ENCODE data around the gene PCSK6. TPM values are rescaled to one million over a fixed set of nuclear protein-coding genes. Genes with fewer than 3 reads are reported as not detected.
"Not testable (repeated sequence)": the region's sequence is repeated elsewhere in the genome, so short reads cannot be mapped to it uniquely, and the experiment has no call there.

Gene PCSK6
- total RNA-seq, 4 donors from 2014 or later: 9.7 to 20.5 (median 13.1) TPM

DNA sequence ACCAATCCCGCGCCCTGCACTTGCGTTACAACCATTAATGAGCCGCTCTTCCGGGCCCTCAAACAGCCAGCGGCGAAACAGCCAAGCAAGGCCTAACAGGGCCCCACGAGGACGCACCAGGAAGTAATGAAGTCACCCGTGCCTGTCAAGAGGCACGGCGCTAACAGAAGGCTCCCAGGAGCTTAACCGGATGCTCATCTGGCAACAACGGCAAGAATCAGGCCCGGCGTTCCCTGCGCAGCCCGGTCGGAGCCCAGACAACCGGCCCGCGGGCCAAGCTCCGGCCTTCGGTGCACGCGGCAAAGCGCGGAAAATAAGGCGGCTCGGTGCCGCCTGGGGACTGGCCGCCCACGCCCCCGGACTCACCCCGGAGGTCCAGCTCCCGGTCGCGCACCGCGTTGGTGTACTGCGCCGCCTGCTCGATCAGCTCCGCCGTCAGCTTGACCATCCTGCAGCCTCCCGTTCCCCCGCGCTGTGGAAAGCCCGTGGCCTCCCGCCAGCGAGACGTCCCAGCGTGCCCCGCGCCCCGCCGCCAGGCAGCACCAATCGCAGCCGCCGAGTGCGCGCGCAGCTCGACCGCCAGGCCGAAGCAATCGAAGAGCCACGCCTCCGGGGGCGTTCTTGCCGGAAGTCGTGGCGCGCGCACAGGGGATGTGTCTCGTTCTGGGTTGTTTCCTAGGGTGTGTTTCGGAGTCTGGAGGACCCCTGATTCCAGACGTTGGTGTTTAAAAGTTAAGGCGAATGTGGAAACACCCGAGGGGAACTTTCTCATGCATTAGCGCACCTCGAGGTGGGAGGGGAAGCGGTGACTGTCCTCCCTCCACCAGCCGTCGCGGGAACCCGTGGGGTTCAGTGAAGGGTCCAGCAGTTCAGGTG, 194.5 kb downstream of the PCSK6 start, which contains the start of gene SNRPA1:
Gene SNRPA1 (minus strand): TSS at position 518 of the 876 bp plus-strand sequence. CDS start 70 bp downstream, at position 448.
- DNase-seq (ENCODE audit: low spot score) (peak; percentile 96), ATAC-seq (ENCODE audit: low FRiP score) (peak; percentile 96)
- TF ChIP-seq CTCF (IDR thresholded peaks at IDR 0.05): no peak

DNA sequence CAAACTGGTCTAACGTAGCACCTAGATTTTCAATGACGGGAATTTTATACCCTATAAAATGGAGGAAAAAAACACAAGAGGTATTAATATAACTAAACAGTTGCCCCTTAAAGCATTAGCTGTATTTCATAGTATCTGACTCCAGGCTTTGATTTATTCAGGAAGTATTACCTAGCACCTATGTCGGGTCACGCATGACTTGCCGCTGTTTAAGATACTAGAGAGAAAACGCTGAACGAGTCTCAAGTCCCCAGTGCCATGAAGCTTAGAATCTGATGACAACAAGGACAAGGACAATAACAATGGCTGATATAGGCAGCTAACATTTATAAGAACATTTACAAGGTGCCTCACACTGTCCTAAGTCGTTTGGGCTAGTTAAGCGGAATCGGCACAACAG, 196.4 kb downstream of the PCSK6 start:
- no peak for TF ChIP-seq CTCF (IDR thresholded peaks at IDR 0.05)
- ATAC-seq (ENCODE audit: low FRiP score): no peak

GRCh38 chr15:101288905-101289513, 200.5 kb downstream of the PCSK6 start:
- no peak for TF ChIP-seq CTCF (IDR thresholded peaks at IDR 0.05)
- no peak for ATAC-seq (ENCODE audit: low FRiP score)
- DNase-seq (ENCODE audit: low spot score): no peak

More for the DNA sequence above, 196.4 kb downstream of the PCSK6 start:
- DNase-seq (ENCODE audit: low spot score): no peak

DNA sequence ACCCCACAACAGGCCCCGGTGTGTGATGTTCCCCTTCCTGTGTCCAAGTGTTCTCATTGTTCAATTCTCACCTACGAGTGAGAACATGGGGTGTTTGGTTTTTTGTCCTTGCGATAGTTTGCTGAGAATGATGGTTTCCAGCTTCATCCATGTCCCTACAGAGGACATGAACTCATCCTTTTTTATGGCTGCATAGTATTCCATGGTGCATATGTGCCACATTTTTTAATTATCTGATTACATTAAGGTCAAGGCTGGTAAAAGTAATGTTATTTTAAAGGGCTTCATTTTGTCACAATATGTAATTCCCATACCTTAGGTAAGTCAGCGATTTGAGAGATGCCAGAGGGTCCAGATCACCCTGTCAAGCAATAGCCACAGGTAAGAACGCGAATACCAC, 202.2 kb downstream of the PCSK6 start:
- DNase-seq (ENCODE audit: low spot score); ATAC-seq (ENCODE audit: low FRiP score): not testable (repeated sequence)

DNA sequence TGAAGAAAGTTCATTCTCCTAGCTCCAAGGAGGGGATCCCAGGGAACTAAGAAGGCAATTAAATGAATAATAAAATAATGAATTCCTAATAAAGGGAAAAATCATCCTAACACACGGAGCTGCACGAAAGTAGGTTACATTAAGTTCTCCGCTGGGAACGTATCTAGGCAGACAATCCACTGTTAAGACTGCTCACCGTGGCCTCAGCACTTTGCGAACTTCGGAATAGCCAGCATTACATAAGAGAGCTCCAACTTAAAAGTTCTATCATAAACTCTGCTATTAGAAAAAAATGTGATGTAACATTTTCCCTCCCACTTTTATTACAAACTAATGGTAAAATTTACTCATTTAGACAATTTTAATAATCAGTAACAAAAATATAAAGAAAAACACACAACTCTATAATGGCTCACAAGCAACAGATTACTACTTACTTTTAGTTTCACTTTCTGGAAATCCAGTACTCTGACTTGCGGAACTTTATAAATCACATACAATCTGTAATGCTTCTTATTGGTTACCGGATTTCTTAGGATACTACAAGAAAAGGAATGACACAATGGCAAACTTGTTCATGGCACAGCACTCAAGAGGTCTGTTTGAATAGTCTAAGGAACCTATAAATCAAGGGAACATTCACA, 202.9 kb downstream of the PCSK6 start:
- ATAC-seq (ENCODE audit: low FRiP score) (no peak), DNase-seq (ENCODE audit: low spot score) (no peak)
- no peak for TF ChIP-seq CTCF (IDR thresholded peaks at IDR 0.05)

DNA sequence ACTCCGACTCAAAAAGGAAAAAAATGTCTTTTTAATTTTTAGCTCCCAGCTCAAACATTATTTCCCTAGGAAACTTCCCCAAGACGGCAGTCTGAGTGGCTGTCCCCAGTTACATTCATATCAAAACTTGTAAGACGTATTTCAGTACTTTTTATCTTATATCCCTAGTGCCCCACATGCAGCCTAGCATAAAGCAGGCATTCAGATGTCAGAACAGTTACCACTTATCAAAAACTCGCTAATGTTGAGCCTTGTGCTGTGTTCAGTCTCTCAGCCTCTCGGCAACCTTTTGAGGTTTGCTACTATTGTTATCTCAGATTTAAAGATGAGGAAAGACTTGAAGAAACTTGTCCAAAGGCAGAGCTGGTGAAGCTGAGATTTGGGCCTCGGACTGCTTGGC, 205.6 kb downstream of the PCSK6 start:
- DNase-seq (ENCODE audit: low spot score) (no peak), ATAC-seq (ENCODE audit: low FRiP score) (no peak)
- TF ChIP-seq CTCF (IDR thresholded peaks at IDR 0.05): no peak

DNA sequence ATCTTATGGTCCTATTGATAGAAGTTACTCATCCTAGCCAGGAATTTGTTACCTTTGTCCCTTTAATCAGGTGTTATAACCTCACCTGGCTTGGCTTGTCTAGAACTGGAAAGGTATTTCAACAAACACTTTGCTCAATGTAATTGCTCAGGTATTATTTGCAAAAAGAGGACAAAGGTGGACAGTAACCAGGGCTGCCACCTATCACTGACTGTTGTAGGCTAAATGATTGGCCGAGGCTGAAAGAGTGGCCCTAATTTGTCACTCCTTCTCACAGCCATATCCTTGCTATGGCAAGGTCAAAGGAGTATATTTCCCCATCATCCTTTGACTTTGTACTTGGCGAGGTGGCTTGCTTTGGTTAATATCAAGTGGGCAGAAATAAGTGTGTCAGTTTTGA, 209.5 kb downstream of the PCSK6 start:
- DNase-seq (ENCODE audit: low spot score) (no peak), ATAC-seq (ENCODE audit: low FRiP score) (no peak)
- no peak for TF ChIP-seq CTCF (IDR thresholded peaks at IDR 0.05)

All from omental fat pad (tissue), 4 donors.